ENCODE measurements around the gene RTEL1. TPM values are rescaled to one million over a fixed set of nuclear protein-coding genes. Genes with fewer than 3 reads are reported as not detected.

RTEL1 gene
- total and polyA plus RNA-seq, 9 donors: 6.2 to 44.2 (median 21.3) TPM

DNA sequence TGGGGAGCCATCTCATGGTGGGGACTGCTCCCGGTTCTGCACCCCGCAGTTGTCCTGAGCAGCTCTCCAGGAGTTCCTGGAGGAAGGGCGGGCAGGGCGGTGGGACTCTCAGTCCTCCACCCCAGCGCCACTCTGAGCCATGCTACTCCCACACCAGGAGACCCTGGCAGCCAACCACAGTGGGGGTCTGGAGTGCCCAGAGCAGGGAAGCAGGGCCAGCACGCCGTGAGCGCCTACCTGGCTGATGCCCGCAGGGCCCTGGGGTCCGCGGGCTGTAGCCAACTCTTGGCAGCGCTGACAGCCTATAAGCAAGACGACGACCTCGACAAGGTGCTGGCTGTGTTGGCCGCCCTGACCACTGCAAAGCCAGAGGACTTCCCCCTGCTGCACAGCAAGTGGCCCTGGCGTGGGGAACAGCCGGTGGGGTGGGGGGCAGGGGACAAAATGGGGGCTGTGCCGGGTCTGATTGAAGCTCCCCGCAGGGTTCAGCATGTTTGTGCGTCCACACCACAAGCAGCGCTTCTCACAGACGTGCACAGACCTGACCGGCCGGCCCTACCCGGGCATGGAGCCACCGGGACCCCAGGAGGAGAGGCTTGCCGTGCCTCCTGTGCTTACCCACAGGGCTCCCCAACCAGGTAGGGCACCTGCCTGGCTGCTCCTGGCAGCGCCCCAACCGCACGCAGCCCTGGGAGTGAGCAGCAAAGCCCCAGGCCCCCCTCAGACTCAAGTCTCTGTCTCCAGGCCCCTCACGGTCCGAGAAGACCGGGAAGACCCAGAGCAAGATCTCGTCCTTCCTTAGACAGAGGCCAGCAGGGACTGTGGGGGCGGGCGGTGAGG lies 36.7 kb downstream of the RTEL1 start:
- no peaks in the 10 kb centered on the region for H3K36me3 ChIP-seq
- no peak for TF ChIP-seq POLR2A (IDR thresholded peaks at IDR 0.05)
- TF ChIP-seq, protein P1, sequence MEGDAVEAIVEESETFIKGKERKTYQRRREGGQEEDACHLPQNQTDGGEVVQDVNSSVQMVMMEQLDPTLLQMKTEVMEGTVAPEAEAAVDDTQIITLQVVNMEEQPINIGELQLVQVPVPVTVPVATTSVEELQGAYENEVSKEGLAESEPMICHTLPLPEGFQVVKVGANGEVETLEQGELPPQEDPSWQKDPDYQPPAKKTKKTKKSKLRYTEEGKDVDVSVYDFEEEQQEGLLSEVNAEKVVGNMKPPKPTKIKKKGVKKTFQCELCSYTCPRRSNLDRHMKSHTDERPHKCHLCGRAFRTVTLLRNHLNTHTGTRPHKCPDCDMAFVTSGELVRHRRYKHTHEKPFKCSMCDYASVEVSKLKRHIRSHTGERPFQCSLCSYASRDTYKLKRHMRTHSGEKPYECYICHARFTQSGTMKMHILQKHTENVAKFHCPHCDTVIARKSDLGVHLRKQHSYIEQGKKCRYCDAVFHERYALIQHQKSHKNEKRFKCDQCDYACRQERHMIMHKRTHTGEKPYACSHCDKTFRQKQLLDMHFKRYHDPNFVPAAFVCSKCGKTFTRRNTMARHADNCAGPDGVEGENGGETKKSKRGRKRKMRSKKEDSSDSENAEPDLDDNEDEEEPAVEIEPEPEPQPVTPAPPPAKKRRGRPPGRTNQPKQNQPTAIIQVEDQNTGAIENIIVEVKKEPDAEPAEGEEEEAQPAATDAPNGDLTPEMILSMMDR (IDR thresholded peaks at IDR 0.05): no peak
- no peak for TF ChIP-seq EP300 (IDR thresholded peaks at IDR 0.05)
- H3K27me3 ChIP-seq: no peaks in the 10 kb centered on the region
- DNase-seq: peak in 2 of 5 donors; percentile 21 to 44
- no peak overlapping the region for H3K27ac ChIP-seq
- H3K4me1 ChIP-seq (ENCODE audit: insufficient read depth): peaks cover 2% of the 10 kb centered on the region
- no peaks in the 10 kb centered on the region for H3K9me3 ChIP-seq
- H3K4me3 ChIP-seq: no peak overlapping the region
- 89 to 91% (median 91%) methylated on average over 36 to 37 of the region's 37 CpGs for WGBS, 3 donors
- intact Hi-C loops (cut with DNase I): no loop called here

DNA sequence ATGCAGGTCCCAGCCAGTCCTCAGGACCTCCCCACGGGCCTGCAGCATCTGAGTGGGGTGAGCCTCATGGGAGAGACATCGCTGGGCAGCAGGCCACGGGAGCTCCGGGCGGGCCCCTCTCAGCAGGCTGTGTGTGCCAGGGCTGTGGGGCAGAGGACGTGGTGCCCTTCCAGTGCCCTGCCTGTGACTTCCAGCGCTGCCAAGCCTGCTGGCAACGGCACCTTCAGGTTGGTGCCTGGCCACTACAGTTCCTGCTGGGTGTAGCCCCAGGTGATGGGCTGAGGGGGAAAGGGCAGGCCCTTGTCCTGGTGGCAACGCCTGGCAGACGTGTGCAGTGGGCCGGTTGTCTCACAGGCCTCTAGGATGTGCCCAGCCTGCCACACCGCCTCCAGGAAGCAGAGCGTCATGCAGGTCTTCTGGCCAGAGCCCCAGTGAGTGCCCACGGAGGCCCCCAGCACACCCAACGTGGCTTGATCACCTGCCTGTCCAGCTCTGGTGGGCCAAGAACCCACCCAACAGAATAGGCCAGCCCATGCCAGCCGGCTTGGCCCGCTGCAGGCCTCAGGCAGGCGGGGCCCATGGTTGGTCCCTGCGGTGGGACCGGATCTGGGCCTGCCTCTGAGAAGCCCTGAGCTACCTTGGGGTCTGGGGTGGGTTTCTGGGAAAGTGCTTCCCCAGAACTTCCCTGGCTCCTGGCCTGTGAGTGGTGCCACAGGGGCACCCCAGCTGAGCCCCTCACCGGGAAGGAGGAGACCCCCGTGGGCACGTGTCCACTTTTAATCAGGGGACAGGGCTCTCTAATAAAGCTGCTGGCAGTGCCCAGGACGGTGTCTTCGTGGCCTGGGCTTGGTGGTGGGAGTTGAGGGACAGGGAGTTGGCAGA lies 37.6 kb downstream of the RTEL1 start:
- H3K27ac ChIP-seq: no peak overlapping the region
- 67 to 76% (median 75%) methylated on average over 9 to 25 of the region's 25 CpGs for WGBS, 3 donors
- H3K4me1 ChIP-seq (ENCODE audit: insufficient read depth): peaks cover 2% of the 10 kb centered on the region
- H3K4me3 ChIP-seq: no peak overlapping the region
- intact Hi-C loops (cut with DNase I): no loop called here
- peak in 3 of 5 donors; percentile 18 to 41 (median 27) for DNase-seq
- TF ChIP-seq, protein P1 (IDR thresholded peaks at IDR 0.05): no peak
- TF ChIP-seq POLR2A (IDR thresholded peaks at IDR 0.05) (no peak), EP300 (IDR thresholded peaks at IDR 0.05) (no peak)
- H3K9me3 ChIP-seq: no peaks in the 10 kb centered on the region
- H3K36me3 ChIP-seq: no peaks in the 10 kb centered on the region
- no peaks in the 10 kb centered on the region for H3K27me3 ChIP-seq

DNA sequence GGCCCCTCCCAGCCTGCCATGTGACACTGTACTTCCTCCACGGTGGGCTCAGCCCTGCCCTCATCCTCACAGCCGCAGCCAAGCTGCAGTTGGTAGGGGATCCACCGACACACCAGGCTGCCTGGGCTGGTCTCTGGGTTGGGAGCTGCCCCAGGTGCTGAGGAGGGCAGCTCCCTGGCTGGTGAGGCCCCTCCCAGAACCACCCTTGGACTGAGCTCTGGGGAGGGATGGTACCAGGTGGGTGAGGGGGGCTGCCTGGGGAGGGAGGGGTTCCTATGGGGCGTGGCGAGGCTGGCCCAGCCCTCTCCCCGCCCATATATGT lies 38.2 kb downstream of the RTEL1 start:
- 12 to 34% (median 27%) methylated on average over 6 of the region's 6 CpGs for WGBS, 3 donors
- H3K9me3 ChIP-seq: no peaks in the 10 kb centered on the region
- H3K27me3 ChIP-seq: no peaks in the 10 kb centered on the region
- no peak overlapping the region for H3K4me3 ChIP-seq
- intact Hi-C loops (cut with DNase I): no loop called here
- no peaks in the 10 kb centered on the region for H3K36me3 ChIP-seq
- TF ChIP-seq POLR2A (IDR thresholded peaks at IDR 0.05) (no peak), EP300 (IDR thresholded peaks at IDR 0.05) (no peak)
- TF ChIP-seq, protein P1 (IDR thresholded peaks at IDR 0.05): no peak
- peaks cover 2% of the 10 kb centered on the region for H3K4me1 ChIP-seq (ENCODE audit: insufficient read depth)
- peak in 2 of 5 donors; percentile 13 to 23 for DNase-seq
- H3K27ac ChIP-seq: no peak overlapping the region

DNA sequence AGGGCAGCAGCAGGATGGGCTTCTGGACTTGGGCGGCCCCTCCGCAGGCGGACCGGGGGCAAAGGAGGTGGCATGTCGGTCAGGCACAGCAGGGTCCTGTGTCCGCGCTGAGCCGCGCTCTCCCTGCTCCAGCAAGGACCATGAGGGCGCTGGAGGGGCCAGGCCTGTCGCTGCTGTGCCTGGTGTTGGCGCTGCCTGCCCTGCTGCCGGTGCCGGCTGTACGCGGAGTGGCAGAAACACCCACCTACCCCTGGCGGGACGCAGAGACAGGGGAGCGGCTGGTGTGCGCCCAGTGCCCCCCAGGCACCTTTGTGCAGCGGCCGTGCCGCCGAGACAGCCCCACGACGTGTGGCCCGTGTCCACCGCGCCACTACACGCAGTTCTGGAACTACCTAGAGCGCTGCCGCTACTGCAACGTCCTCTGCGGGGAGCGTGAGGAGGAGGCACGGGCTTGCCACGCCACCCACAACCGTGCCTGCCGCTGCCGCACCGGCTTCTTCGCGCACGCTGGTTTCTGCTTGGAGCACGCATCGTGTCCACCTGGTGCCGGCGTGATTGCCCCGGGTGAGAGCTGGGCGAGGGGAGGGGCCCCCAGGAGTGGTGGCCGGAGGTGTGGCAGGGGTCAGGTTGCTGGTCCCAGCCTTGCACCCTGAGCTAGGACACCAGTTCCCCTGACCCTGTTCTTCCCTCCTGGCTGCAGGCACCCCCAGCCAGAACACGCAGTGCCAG lies 38.7 kb downstream of the RTEL1 start, which contains the start of gene TNFRSF6B:
TNFRSF6B (plus strand) TSS at position 25 of the 729 bp plus-strand sequence; CDS start at position 141, 116 bp downstream.
- DNase-seq: peak in 3 of 5 donors; percentile 18 to 47 (median 29)
- WGBS, 3 donors: 11 to 26% (median 15%) methylated on average over 36 to 52 of the region's 52 CpGs
- H3K36me3 ChIP-seq: no peaks in the 10 kb centered on the region

More for the DNA sequence above, 38.7 kb downstream of the RTEL1 start, which contains the start of gene TNFRSF6B:
- H3K27me3 ChIP-seq: no peaks in the 10 kb centered on the region
- intact Hi-C loops (cut with DNase I): no loop called here
- TF ChIP-seq, protein P1 (IDR thresholded peaks at IDR 0.05): no peak
- TF ChIP-seq POLR2A (IDR thresholded peaks at IDR 0.05) (no peak), EP300 (IDR thresholded peaks at IDR 0.05) (no peak)
- H3K27ac ChIP-seq: no peak within 1 kb of the TSS
- H3K4me1 ChIP-seq (ENCODE audit: insufficient read depth): peaks cover 2% of the 10 kb centered on the region
- H3K4me3 ChIP-seq: no peak within 1 kb of the TSS
- no peaks in the 10 kb centered on the region for H3K9me3 ChIP-seq
